Stimulated activated CD8-positive, alpha-beta memory T cell treated with anti-CD3 and anti-CD28 coated beads, Interleukin-7, amount 100 ng/mL, for 1 hour (primary cell): ENCODE results near the gene ACR.

ENCODE experiments used
- DNase-seq, 2 donors: peaks; one replicate each; pipeline ENCODE4 v3.0.0-alpha.2; 2020; ENCODE audit warnings: low read depth in 2 of 2

Gene ACR

GRCh38 chr22:50737728-50738648, at the start of gene ACR:
ACR (plus strand) TSS chr22:50738204; CDS start chr22:50738236, 32 bp downstream.
- DNase-seq, result no peak

DNA sequence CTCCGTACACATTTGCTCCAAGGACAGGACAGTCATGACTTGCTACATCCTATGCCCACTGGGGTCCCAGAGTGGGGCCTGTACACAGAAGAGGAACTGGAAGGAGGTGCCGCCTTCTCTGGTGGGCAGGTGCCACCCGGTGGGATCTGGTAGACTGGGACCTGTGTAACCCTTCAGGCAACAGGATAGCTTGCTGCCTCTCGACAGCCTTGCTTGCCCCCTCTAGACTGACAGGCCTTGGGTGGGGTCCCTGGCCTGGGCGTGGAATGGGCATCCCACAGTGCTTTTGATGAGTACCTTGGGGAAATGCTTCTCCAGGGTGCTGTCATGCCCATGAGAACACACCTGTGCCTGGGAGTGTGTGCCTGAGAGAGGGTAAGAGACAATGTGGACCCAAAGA, 49.6 kb upstream of the ACR start:
- no peak for DNase-seq

GRCh38 chr22:50691521-50691920, 46.5 kb upstream of the ACR start:
- DNase-seq, result no peak

DNA sequence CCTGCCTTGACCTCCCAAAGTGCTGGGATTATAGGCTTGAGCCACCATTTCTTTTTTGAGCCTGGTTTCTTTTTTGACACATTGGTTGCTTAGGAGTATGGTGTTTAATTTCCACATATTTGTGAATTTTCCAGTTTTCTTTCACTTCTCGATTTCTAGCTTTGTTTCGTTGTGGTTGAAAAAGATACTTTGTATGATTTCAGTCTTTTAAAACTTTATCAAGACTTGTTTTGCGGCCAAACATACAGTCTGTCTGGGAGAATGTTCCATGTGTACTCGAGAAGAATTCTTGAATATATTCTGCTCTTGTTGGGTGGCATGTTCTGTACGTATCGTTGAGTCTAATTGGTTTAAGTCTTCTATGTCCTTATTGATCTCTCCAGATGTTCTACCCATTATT, 44.5 kb upstream of the ACR start:
- no peak for DNase-seq

- DNase-seq, result no peak
Measured at GRCh38 chr22:50694099-50694605, 43.9 kb upstream of the ACR start.

GRCh38 chr22:50694766-50695420, 43.1 kb upstream of the ACR start:
- no peak for DNase-seq

DNA sequence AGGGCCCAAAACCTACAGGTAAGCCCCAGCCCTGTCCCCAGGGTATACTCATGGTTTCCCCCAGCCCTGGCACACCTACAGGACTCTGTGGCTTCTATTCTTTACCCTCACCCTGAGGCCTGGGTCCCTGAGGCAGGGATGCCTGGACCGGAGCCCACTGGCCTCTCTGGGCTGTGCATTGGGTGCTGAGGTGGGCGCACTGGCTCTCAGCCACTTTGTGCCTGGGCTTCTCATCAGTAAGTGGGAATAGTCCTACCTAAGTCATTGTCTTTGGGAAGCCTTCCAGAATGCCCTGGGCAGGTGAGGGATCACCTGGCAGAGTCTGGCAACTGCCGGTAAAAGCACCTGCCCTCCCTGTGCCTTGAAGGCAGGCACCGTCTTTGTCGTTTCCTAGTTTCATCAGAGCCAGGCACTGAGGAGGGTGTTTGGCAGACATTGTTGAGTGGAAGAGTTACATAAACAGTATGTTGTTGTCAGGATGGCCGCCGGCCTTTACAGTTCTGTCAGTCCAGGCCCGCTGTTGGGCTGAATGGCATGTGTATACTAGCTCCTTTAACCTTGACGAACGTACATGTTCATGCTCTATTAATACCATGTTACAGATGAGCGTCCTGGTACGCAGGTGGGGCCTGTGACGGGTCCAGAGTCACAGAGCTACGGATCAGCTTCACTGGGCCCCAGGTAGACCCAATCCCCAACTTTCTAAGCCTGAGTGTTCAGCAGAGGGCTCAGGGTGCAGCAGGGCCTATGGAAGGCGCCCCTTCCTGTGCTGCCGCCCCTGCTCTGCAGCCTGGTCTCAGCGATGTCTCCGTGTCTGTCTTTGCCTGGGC, 42.4 kb upstream of the ACR start:
- DNase-seq, result no peak

DNA sequence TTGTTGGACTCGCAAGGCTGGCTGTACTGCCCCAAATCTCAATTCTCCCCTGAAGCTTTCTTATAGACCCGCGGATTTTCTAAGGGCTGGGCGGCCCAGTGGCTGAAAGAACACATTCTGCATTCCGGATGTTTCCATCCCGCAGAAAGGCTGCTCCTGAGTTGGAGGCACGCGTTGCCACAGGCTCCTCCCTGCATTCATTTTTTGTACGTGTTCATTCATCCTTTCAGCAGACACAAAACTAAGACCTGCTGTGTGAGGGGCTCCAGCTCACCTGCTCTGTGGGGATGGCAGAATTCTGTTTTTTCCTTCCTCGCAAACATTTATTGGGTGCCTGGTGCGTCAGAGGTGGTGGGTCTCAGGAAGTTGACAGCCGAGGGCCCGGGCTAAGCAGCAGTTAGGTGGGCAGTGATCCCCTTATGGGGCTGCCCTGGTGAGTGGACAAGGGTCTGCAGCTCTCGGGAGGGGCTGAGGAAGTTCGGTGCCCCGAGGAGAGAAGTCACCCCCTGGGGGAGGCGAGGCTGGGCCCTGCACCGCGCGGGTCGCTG, 41.7 kb upstream of the ACR start:
- DNase-seq, result no peak

DNA sequence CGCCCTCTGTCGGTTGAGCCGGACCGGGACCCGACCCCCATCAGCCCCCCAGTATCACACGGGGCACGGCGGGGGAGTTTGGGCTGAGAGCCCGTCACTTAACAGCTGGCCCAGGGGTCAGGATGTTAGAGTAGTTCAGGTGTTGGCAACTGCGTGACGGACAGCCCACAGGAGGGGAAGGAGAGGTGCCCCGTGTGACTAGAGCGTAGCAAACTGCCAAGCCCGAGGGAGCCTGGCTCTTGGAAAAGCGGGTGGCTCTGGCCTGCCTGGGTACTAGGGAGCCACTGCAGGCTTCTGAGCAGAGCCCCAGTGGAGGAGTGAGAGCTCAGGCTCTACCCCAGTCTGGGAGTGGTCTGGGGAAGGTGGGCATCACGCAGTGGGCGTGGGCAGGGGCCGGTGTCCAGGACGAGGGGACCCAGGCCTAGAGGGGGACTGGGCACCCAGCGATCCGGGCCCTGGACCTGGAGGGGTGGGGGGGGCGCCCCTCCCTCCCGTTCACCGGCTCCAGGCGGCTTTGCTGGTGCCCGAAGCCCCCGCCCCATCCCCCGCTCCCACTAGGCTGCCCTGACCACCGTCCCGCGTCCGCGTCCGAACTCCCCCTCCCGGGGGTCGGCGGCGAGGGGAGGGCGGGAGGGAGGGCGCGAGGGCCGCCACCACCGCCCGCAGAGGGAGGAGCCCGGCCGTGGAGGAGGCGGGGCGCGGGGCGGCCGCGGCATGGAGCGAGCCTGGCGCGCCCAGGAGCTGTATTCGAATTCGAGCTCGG, 41.0 kb upstream of the ACR start:
- DNase-seq, result no peak

DNA sequence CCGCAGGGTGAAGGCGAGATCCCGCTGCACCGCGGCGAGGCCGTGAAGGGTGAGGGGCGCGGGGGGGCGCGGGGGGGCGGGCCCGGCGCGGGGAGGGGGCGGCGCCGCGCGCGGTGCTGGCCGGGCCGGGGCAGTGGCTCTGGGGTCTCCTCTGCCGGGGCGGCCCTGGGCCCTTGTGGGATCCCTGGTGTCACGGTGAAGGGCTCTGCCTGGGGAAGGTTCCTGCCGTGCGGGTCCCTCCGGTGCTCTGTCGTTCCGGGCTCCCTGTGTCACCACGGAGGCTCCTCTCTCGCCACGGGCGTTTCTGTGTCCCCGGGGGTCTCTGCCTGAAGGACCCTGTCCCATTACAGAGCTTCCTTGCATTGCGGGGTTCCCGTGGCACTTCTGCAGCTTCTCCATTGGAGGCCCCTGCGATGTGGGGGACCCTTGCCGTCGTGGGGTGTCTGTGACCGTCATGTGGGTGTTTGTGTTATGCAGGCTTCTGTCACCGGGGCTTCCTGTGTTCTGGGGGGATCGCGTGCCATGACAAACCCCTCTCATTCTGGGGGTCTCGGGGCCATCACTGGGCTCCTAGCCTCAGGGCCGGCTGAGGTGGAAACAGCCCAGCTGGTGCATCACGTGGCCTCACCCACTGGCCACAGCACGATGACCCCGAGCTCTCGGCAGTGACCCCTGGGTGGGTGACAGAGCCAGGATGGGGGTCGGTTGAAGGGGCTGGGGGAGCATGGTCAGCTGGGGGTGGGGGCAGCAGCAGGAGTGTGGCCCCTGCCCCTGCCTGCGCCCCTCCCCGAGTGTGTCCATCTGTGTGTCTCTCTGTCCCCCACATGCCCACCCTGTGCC, 40.1 kb upstream of the ACR start:
- DNase-seq, result no peak

DNA sequence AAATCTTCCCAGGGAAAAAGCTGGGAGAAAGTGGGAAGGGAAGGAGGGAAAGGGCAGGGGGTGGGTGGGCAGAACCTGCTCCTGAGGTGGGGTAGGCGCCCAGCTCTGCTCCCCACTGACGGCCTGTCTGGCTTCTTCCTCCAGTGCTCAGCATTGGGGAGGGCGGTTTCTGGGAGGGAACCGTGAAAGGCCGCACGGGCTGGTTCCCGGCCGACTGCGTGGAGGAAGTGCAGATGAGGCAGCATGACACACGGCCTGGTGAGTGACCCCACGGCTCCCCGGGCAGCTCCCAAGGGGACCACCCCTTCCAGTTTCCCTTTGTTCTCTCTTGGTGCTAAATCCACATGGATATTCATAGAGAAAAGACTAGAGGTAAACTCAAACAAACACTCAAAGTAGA, 39.5 kb upstream of the ACR start:
- no peak for DNase-seq

- no peak for DNase-seq
Measured at GRCh38 chr22:50699001-50699755, 38.8 kb upstream of the ACR start.

GRCh38 chr22:50699756-50700386, 38.1 kb upstream of the ACR start:
- no peak for DNase-seq

DNA sequence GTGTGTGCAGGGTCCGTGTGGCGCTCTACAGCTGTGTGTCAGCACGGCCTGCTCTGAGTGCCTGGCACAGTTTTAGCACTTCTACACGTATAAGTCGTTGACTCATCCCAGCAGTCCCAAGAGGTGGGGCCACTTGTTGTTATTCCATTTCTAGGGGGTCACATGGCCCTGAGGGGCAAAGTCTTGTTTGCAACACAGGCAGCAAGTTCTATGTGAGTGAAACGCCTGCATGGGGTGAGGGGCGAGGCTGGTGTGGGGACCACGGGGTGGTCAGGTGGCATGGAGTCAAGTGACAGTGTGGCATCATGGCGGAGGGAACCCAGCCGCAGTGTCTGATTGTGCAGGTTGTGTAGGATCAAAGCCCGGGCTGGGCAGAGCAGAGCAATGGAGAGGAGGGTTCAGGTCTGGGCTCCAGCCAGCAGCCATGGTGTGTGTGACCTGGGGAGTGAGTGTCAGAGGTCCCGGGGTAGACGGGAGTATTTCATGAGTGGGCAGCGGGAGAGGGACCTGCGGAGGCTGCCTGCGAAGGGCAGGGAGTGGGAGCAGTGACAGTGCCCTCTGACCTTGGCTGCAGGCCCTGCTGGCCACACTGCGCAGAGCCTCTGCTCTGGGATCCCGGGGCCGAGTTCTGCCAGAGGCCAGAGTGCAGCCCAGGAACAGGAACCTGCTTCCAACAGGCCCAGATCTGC, 37.5 kb upstream of the ACR start:
- no peak for DNase-seq

GRCh38 chr22:50701076-50701419, 37.0 kb upstream of the ACR start:
- no peak for DNase-seq

DNA sequence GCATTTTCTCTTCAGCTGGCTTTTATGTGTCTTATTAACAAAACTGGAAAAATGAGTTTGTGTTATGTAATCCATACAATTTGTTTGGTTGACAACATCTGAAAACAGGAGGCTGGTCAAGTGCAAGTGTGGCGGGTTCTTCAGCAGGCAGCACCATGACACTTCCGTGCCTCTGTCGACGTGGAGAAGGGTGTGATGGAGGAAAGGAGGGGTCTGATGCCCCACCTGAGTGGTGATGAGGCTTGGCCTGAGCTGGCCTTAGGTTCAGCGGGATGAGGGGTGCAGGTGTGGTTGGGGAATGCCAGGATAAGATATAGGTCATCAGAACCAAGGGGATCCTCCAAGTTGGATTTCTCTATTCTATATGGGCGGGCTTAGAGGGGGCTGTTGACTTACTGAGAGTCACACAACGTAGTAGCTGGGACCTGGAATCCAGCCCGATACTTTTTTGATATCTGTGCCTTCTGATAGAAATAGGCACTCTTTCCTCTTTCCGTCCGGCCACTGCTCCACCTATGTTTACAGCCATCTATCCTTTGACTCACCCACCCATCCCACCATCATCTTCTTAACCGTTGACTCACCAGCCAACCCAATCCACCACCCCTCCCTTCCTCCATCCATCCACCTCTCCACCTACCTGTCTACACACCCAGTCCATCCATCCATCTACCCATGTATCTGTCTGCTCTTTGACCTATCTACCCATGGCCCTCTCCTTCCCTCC, 36.4 kb upstream of the ACR start:
- DNase-seq, result no peak

- DNase-seq, result no peak
Measured at GRCh38 chr22:50702261-50702671, 35.7 kb upstream of the ACR start.
